H9 (cell line): ENCODE results near the gene ERCC6L. TPM values are rescaled to one million over a fixed set of nuclear protein-coding genes. Genes with fewer than 3 reads are reported as not detected.
A peak's percentile ranks its signal among the peaks of the same experiment; 100 is the strongest.

Experiments
- DNase-seq: peaks from one replicate; pipeline ENCODE4 v3.0.0-alpha.2; 2017
- H2AFZ ChIP-seq: one replicate; pipeline ENCODE4 v1.6.1; 2013; ENCODE audit warnings: mild to moderate bottlenecking, low read length, control low read depth, moderate library complexity
- H2AK5ac ChIP-seq: 2 replicates; pipeline ENCODE4 v1.6.1; 2013; ENCODE audit warnings: low read length, control low read depth, mixed read lengths; ENCODE audit not compliant: insufficient read length
- H2BK120ac ChIP-seq: one replicate; pipeline ENCODE4 v1.6.1; 2013; ENCODE audit warnings: low read depth, mild to moderate bottlenecking, low read length, control low read depth, inconsistent platforms; ENCODE audit not compliant: poor library complexity, severe bottlenecking
- H2BK12ac ChIP-seq: 2 replicates; pipeline ENCODE4 v1.6.1; 2013; ENCODE audit warnings: low read length, control low read depth, mixed read lengths, low read depth; ENCODE audit not compliant: insufficient read length
- H2BK15ac ChIP-seq: 2 replicates; pipeline ENCODE4 v1.6.1; 2013; ENCODE audit warnings: low read depth, low read length, control low read depth
- H2BK20ac ChIP-seq: one replicate; pipeline ENCODE4 v1.6.1; 2013; ENCODE audit warnings: low read depth, mild to moderate bottlenecking, low read length, control low read depth, inconsistent platforms; ENCODE audit not compliant: poor library complexity, severe bottlenecking
- H2BK5ac ChIP-seq: 2 replicates; pipeline ENCODE4 v1.6.1; 2013; ENCODE audit warnings: low read length, control low read depth, mixed read lengths; ENCODE audit not compliant: insufficient read length
- H3K14ac ChIP-seq: 2 replicates; pipeline ENCODE4 v1.6.1; 2013; ENCODE audit warnings: low read length, control low read depth; ENCODE audit not compliant: insufficient read depth
- H3K18ac ChIP-seq: 2 replicates; pipeline ENCODE4 v1.6.1; 2013; ENCODE audit warnings: low read depth, mild to moderate bottlenecking, mixed read lengths, low read length, control low read depth; ENCODE audit not compliant: insufficient read length
- H3K23ac ChIP-seq: 2 replicates; pipeline ENCODE4 v1.6.1; 2013; ENCODE audit warnings: low read length, control low read depth, mixed read lengths, low read depth; ENCODE audit not compliant: insufficient read length
- H3K23me2 ChIP-seq: 2 replicates; pipeline ENCODE4 v1.6.1; 2013; ENCODE audit warnings: low read depth, mild to moderate bottlenecking, mixed read lengths, low read length, control low read depth; ENCODE audit not compliant: insufficient read length, poor library complexity, severe bottlenecking
- H3K27ac ChIP-seq: 2 replicates; pipeline ENCODE4 v1.5.1; 2013; ENCODE audit warnings: low read length, control low read depth, mixed read lengths, low read depth; ENCODE audit not compliant: insufficient read length
- H3K27me3 ChIP-seq: 2 replicates; pipeline ENCODE4 v1.6.1; 2013; ENCODE audit warnings: low read length, control low read depth, inconsistent platforms; ENCODE audit not compliant: insufficient read depth
- H3K4ac ChIP-seq: 2 replicates; pipeline ENCODE4 v1.6.1; 2013; ENCODE audit warnings: low read depth, mild to moderate bottlenecking, control low read depth, inconsistent platforms, low read length, moderate library complexity
- H3K4me1 ChIP-seq: 2 replicates; pipeline ENCODE4 v1.6.1; 2013; ENCODE audit warnings: low read length, control low read depth, inconsistent platforms; ENCODE audit not compliant: insufficient read depth
- H3K4me2 ChIP-seq: 2 replicates; pipeline ENCODE4 v1.6.1; 2013; ENCODE audit warnings: low read length, control low read depth, mixed read lengths; ENCODE audit not compliant: insufficient read length, insufficient read depth
- H3K56ac ChIP-seq: 2 replicates; pipeline ENCODE4 v1.6.1; 2013; ENCODE audit warnings: low read depth, mild to moderate bottlenecking, mixed read lengths, low read length, control low read depth; ENCODE audit not compliant: insufficient read length
- H3K79me1 ChIP-seq: 2 replicates; pipeline ENCODE4 v1.6.1; 2013; ENCODE audit warnings: low read depth, mild to moderate bottlenecking, moderate library complexity, low read length, control low read depth, inconsistent platforms; ENCODE audit not compliant: insufficient read depth, poor library complexity, severe bottlenecking
- H3K79me2 ChIP-seq: 2 replicates; pipeline ENCODE4 v1.6.1; 2013; ENCODE audit warnings: low read length, control low read depth, inconsistent platforms; ENCODE audit not compliant: insufficient read depth
- H3K9ac ChIP-seq: 2 replicates; pipeline ENCODE4 v1.6.1; 2013; ENCODE audit warnings: low read length, control low read depth, mixed read lengths; ENCODE audit not compliant: insufficient read length; ENCODE audit errors: extremely low read depth
- H3K9me3 ChIP-seq: one replicate; pipeline ENCODE4 v1.6.1; 2013; ENCODE audit warnings: low read depth, low read length, inconsistent platforms; ENCODE audit not compliant: control insufficient read depth
- H3T11ph ChIP-seq: one replicate; pipeline ENCODE4 v1.6.1; 2013; ENCODE audit warnings: mild to moderate bottlenecking, low read length, control low read depth, inconsistent platforms
- H4K20me1 ChIP-seq: one replicate; pipeline ENCODE4 v1.6.1; 2013; ENCODE audit not compliant: control insufficient read depth, insufficient read length, insufficient read depth
- H4K5ac ChIP-seq: 2 replicates; pipeline ENCODE4 v1.6.1; 2013; ENCODE audit warnings: low read depth, mild to moderate bottlenecking, mixed read lengths, low read length, control low read depth; ENCODE audit not compliant: insufficient read length
- H4K8ac ChIP-seq: replicated peaks from 2 replicates; pipeline ENCODE4 v1.6.1; 2013; ENCODE audit warnings: low read length, control low read depth, mixed read lengths, low read depth; ENCODE audit not compliant: insufficient read length
- H4K91ac ChIP-seq: 2 replicates; pipeline ENCODE4 v1.6.1; 2013; ENCODE audit warnings: low read depth, mild to moderate bottlenecking, moderate library complexity, mixed read lengths, low read length, control low read depth; ENCODE audit not compliant: insufficient read length
- H3K27ac Mint-ChIP-seq, 3 experiments: 2 replicates in 2 of 3; 3 replicates in 1 of 3; pipeline ENCODE4 v1.8.0; 2020 to 2021; ENCODE audit warnings: mixed read lengths in 3 of 3, mild to moderate bottlenecking in 1 of 3, moderate library complexity in 1 of 3
- H3K27me3 Mint-ChIP-seq: 2 replicates; pipeline ENCODE4 v1.8.0; 2021; ENCODE audit warnings: low read depth, mild to moderate bottlenecking, moderate library complexity, mixed read lengths
- H3K36me3 Mint-ChIP-seq, 3 experiments: 2 replicates in 2 of 3; 3 replicates in 1 of 3; pipeline ENCODE4 v1.8.0; 2020 to 2021; ENCODE audit warnings: low read depth in 3 of 3, mixed read lengths in 3 of 3; ENCODE audit not compliant: insufficient read depth in 1 of 3
- H3K4me1 Mint-ChIP-seq, 2 experiments: 2 replicates each; pipeline ENCODE4 v1.8.0; 2020; ENCODE audit warnings: mixed read lengths in 2 of 2
- H3K4me3 Mint-ChIP-seq, 2 experiments: 2 replicates in 1 of 2; 3 replicates in 1 of 2; pipeline ENCODE4 v1.8.0; 2020 to 2021; ENCODE audit warnings: mild to moderate bottlenecking in 2 of 2, mixed read lengths in 2 of 2, moderate library complexity in 1 of 2
- H3K9me3 Mint-ChIP-seq, 2 experiments: 2 replicates in 1 of 2; 3 replicates in 1 of 2; pipeline ENCODE4 v1.8.0; 2020; ENCODE audit warnings: mild to moderate bottlenecking in 2 of 2, mixed read lengths in 2 of 2, moderate library complexity in 1 of 2
- CTCF ChIP-seq: fragments of 200-600 bp; sonication (generic); conservative IDR thresholded peaks from 3 replicates; pipeline ENCODE4 v1.8.0; 2021; ENCODE audit warnings: antibody characterized with exemption, mild to moderate bottlenecking
- WGBS: extraction: QIAGEN DNeasy Blood & Tissue Kit; methylation state at CpG from one replicate; pipeline ENCODE4 v1.1.7; 2013; ENCODE audit warnings: missing lambda C conversion rate, low lambda C conversion rate, mixed read lengths; ENCODE audit not compliant: insufficient read length; ENCODE audit errors: extremely low coverage; 5-methylcytosine and 5-hydroxymethylcytosine counted together
- total RNA-seq: library from RNA; stranded (reverse); gene quantifications from 2 replicates; pipeline ENCODE4 v1.2.1, GENCODE V29; 2021

The ERCC6L gene
- total RNA-seq, 1 experiment from 2014 or later = 18.1 TPM

- Mint-ChIP-seq H3K4me1 (peaks cover 36 to 41% of the 10 kb centered on the region in 2 experiments), H3K4me3 (peak overlapping the region; percentile 88 to 90), H3K36me3 (peaks cover 47 to 51% (median 48%) of the 10 kb centered on the region in 3 experiments), H3K27me3 (no peaks in the 10 kb centered on the region), H3K9me3 (peaks cover 10% of the 10 kb centered on the region in 2 experiments), H3K27ac (peak overlapping the region; percentile 85 to 96 (median 93); a peak in 6 of 7 replicates)
- Histone ChIP-seq H4K5ac (no peak overlapping the region), H3K56ac (no peak overlapping the region), H3K4me2 (peak overlapping the region; percentile 80), H2BK15ac (no peak overlapping the region), H3K9me3 (no peaks in the 10 kb centered on the region), H3K79me1 (peaks cover 5% of the 10 kb centered on the region), H3T11ph (peak overlapping the region; percentile 13), H2AK5ac (no peak overlapping the region), H4K91ac (no peak overlapping the region), H3K18ac (peak overlapping the region; percentile 86), H2BK20ac (no peak overlapping the region), H3K9ac (peak overlapping the region; percentile 99), H3K23ac (no peak overlapping the region), H3K4me1 (peaks cover 2% of the 10 kb centered on the region; the same call in 1 of the 2 replicates), H4K8ac (no peak overlapping the region), H2BK12ac (no peak overlapping the region), H3K79me2 (peaks cover 4% of the 10 kb centered on the region; the same call in 1 of the 2 replicates), H3K4ac (no peak overlapping the region), H3K27ac (no peak overlapping the region), H4K20me1 (no peaks in the 10 kb centered on the region), H3K23me2 (no peaks in the 10 kb centered on the region), H2BK120ac (no peak overlapping the region), H2BK5ac (no peak overlapping the region), H3K27me3 (no peaks in the 10 kb centered on the region), H3K14ac (peak overlapping the region; percentile 94), H2AFZ (no peak overlapping the region)
- no CpG with 5 or more reads among the region's 18 CpGs for WGBS
- no peak for TF ChIP-seq CTCF
- DNase-seq = no peak
These were observed 37.7 kb upstream of the ERCC6L start for GRCh38 chrX:72276478-72276953.
